ENCODE results near the gene GRK1. TPM values are rescaled to one million over a fixed set of nuclear protein-coding genes. Genes with fewer than 3 reads are reported as not detected.

The GRK1 gene
- total RNA-seq, 1 donor = not detected

DNA sequence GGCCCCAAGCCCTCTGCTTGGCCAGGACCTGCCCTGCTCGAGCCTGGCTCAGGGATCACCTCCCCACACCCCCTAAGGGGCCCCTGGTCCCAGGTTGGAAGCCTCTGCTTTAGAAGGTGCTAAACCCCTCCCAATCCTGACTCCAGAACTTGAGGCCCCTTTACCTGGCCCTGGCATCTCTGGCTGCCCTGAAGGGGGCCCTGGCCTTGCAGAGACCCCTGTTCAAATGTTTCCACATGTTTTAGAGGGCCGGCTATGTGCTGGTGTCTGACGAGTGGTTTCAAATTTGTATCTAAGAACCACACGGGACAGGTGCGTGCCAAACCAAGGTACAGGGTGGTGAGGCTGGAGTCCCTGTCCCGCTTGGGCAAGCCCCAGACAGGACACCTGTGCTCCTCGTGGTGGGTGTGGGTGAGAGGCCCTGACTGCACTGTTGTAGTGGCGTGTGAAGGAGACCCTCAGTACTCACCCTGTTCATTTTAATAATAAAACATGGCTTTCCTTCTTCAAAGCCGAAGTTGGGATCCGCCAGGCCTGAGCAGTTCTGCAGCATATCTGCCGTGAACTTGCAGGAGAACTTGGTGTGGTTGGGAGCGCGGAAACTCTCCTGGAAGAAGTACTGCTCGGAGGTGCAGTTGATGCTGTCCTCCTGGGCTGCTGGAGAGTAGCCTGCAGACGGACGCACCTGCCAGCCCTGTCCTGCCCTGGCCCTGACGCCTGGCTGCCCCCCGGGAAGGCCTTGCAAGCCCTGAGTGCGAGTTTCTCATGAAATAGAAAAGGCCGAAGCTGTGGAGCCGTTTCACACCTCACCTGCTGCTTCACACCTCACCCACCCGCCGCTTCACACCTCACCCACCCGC lies 14.4 kb upstream of the GRK1 start:
- H3K27me3 ChIP-seq (ENCODE audit: insufficient read depth, low read length) = no peaks in the 10 kb centered on the region
- no peaks in the 10 kb centered on the region for H3K9me3 ChIP-seq (ENCODE audit: low read depth, low read length)
- no peaks in the 10 kb centered on the region for H3K4me1 ChIP-seq (ENCODE audit: insufficient read depth, low read length)
- H3K4me3 ChIP-seq (ENCODE audit: low read length) = no peak overlapping the region

DNA sequence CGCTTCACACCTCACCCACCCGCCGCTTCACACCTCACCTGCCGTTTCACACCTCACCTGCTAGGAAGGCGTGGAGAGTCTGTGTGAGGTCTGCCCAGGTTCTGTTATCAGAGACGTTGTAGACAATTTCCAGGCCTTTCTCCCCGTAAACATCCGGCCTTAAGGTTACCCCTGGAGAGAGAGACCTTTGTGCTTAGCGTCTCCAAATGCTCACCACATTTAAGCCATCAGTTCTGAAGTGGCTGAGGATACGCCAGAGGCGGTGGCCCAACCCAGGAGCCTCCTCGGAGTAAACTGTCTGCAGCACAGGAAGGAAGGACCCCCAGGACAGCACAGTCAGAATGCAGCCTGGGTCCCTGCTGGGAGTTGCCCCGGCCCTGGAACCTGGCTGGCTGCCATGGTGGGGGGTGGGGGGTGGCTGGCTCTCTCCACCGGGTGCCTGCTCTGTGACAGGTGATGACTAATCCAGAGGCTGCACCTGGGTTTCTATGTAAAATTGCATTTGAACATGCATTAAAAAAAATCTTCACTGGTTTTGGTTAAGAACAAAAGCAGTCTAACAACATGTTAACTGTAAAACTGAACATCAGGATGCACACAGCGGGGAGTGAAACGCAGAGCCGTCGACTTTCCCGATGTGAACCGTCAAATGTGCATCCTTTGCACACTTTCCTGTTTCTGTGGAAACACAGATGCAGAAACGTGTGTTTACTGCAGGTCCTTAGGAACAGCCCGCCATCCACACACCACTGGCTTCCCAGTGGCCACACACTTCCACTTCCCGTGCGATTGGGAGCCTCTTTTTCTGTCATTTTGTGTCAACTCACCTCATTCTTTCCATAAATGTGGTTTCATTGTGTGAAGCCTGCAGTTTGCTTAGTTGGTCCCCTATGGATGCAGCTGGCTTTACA lies 13.5 kb upstream of the GRK1 start:
- H3K9me3 ChIP-seq (ENCODE audit: low read depth, low read length) = no peaks in the 10 kb centered on the region
- H3K4me3 ChIP-seq (ENCODE audit: low read length) = no peak overlapping the region
- H3K27me3 ChIP-seq (ENCODE audit: insufficient read depth, low read length) = no peaks in the 10 kb centered on the region
- H3K4me1 ChIP-seq (ENCODE audit: insufficient read depth, low read length) = no peaks in the 10 kb centered on the region

DNA sequence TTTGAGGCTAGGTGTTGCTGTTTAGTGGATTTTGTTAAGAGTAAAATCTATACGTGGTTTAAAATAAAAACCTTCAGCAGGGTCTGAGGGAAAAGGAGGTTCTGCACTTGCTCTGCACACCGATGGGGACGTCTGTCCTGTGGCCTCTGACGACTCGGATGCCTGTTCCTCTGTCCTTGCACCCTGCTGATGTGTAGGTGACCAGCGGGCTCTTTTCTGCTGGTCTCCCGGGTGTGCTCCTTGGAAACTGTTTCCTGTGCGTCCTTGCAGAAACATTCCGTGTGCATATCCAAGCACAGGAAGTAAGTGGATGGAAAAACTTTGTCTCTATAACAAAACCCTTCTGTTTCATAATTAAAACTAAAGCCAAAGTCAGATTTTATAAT lies 12.9 kb upstream of the GRK1 start:
- H3K27me3 ChIP-seq (ENCODE audit: insufficient read depth, low read length) = no peaks in the 10 kb centered on the region

DNA sequence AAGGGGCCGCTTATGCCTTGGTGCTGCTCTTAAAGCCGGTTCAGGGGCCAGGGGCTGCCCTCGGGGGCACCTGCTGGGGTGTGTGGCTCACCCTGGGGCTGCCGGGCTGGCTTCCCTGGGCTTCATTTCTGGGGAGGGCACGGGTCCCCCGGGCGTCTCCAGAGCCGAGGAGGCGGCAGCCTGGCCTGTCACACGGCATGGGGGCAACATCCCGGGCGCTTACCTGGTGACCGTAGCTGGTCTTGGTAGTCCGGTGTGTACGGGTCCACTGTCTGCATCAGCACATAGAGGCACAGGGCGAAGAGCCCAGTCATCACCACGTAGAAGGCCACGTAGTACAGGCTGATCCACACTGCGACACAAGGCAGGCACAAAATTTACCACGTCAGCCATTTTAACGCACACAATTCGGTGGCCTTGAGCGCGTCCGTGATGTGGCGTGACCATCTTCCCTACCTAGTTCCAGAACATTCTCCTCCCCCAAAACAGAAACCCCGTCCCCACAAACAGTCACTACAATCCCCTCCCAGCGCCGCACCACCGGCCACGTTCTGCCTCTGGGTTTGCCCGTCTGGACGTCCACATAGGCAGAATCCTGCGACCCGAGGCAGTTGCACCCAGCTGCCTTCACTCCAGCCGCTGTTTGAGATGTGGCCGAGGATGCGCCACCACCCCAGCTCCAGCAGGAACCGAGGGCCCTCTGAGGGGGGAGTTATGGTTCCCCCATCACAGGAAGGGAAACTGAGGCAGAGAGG lies 12.3 kb upstream of the GRK1 start:
- Histone ChIP-seq H3K9me3 (ENCODE audit: low read depth, low read length) (no peaks in the 10 kb centered on the region), H3K4me1 (ENCODE audit: insufficient read depth, low read length) (no peaks in the 10 kb centered on the region), H3K4me3 (ENCODE audit: low read length) (no peak overlapping the region), H3K27me3 (ENCODE audit: insufficient read depth, low read length) (no peaks in the 10 kb centered on the region)

More for the DNA sequence above, 12.9 kb upstream of the GRK1 start:
- Histone ChIP-seq H3K4me3 (ENCODE audit: low read length) (no peak overlapping the region), H3K4me1 (ENCODE audit: insufficient read depth, low read length) (no peaks in the 10 kb centered on the region), H3K9me3 (ENCODE audit: low read depth, low read length) (no peaks in the 10 kb centered on the region)

- no peaks in the 10 kb centered on the region for H3K9me3 ChIP-seq (ENCODE audit: low read depth, low read length)
- no peak overlapping the region for H3K4me3 ChIP-seq (ENCODE audit: low read length)
- H3K27me3 ChIP-seq (ENCODE audit: insufficient read depth, low read length) = no peaks in the 10 kb centered on the region
- H3K4me1 ChIP-seq (ENCODE audit: insufficient read depth, low read length) = no peaks in the 10 kb centered on the region
These were observed 11.5 kb upstream of the GRK1 start for GRCh38 chr13:113655346-113656002.

GRCh38 chr13:113656003-113656588 lies 10.9 kb upstream of the GRK1 start:
- Histone ChIP-seq H3K4me3 (ENCODE audit: low read length) (no peak overlapping the region), H3K4me1 (ENCODE audit: insufficient read depth, low read length) (no peaks in the 10 kb centered on the region), H3K27me3 (ENCODE audit: insufficient read depth, low read length) (no peaks in the 10 kb centered on the region), H3K9me3 (ENCODE audit: low read depth, low read length) (peaks cover 5% of the 10 kb centered on the region)

GRCh38 chr13:113656831-113657671 lies 10.0 kb upstream of the GRK1 start:
- no peaks in the 10 kb centered on the region for H3K27me3 ChIP-seq (ENCODE audit: insufficient read depth, low read length)
- H3K4me3 ChIP-seq (ENCODE audit: low read length) = no peak overlapping the region
- no peaks in the 10 kb centered on the region for H3K4me1 ChIP-seq (ENCODE audit: insufficient read depth, low read length)
- H3K9me3 ChIP-seq (ENCODE audit: low read depth, low read length) = peaks cover 14% of the 10 kb centered on the region

- Histone ChIP-seq H3K4me3 (ENCODE audit: low read length) (no peak within 1 kb of the TSS), H3K4me1 (ENCODE audit: insufficient read depth, low read length) (no peaks in the 10 kb centered on the region), H3K9me3 (ENCODE audit: low read depth, low read length) (peaks cover 17% of the 10 kb centered on the region), H3K27me3 (ENCODE audit: insufficient read depth, low read length) (no peaks in the 10 kb centered on the region)
These were observed 8.9 kb upstream of the GRK1 start, which contains the start of gene ATP4B for GRCh38 chr13:113657851-113658741. Gene ATP4B, minus strand, starts transcription at chr13:113658198. Its CDS starts 54 bp downstream, at chr13:113658144.

DNA sequence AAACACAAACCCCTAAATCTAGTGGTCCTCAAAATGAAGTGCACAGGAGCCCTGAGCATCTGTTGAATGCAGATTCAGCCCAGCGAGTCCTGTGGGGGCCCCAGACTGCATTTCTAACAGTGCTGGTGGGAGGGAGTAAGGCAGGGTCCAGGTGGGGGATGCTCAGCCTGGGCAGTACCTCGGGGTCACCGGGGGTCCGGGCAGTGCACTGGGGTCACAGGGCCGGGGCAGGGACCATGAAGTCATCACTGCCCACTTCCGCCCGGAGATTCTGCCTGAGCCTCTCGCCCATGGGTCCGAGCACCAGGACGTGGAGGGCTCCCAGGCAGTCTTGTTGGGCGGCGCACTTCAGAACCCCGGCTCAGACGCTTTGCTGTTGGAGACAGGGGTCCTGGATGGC lies 8.2 kb upstream of the GRK1 start:
- no peaks in the 10 kb centered on the region for H3K4me1 ChIP-seq (ENCODE audit: insufficient read depth, low read length)
- H3K4me3 ChIP-seq (ENCODE audit: low read length) = no peak overlapping the region
- no peaks in the 10 kb centered on the region for H3K27me3 ChIP-seq (ENCODE audit: insufficient read depth, low read length)
- H3K9me3 ChIP-seq (ENCODE audit: low read depth, low read length) = peaks cover 17% of the 10 kb centered on the region

DNA sequence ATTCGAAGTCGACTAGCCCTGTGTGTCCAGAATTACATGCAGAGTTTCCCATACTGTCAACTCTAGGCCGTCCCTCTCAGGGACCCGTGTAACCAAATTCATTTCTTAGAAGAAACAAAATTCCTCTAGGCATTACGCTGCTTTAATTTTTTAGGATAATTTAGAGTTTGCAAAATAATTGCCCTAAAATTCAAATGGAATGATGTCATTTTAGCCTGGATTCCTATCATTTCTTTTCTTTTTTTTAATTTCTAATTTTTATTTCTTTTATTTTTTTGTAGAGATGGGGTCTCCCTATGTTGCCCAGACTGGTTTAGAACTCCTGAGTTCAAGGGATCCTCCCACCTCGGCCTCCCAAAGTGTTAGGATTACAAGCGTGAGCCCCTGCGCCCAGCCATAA lies 7.7 kb upstream of the GRK1 start:
- Histone ChIP-seq H3K9me3 (ENCODE audit: low read depth, low read length) (peaks cover 17% of the 10 kb centered on the region), H3K4me3 (ENCODE audit: low read length) (no peak overlapping the region), H3K27me3 (ENCODE audit: insufficient read depth, low read length) (no peaks in the 10 kb centered on the region), H3K4me1 (ENCODE audit: insufficient read depth, low read length) (no peaks in the 10 kb centered on the region)

GRCh38 chr13:113660066-113660465 lies 7.0 kb upstream of the GRK1 start:
- peaks cover 17% of the 10 kb centered on the region for H3K9me3 ChIP-seq (ENCODE audit: low read depth, low read length)
- H3K4me3 ChIP-seq (ENCODE audit: low read length) = no peak overlapping the region
- H3K4me1 ChIP-seq (ENCODE audit: insufficient read depth, low read length) = no peaks in the 10 kb centered on the region
- H3K27me3 ChIP-seq (ENCODE audit: insufficient read depth, low read length) = no peaks in the 10 kb centered on the region

DNA sequence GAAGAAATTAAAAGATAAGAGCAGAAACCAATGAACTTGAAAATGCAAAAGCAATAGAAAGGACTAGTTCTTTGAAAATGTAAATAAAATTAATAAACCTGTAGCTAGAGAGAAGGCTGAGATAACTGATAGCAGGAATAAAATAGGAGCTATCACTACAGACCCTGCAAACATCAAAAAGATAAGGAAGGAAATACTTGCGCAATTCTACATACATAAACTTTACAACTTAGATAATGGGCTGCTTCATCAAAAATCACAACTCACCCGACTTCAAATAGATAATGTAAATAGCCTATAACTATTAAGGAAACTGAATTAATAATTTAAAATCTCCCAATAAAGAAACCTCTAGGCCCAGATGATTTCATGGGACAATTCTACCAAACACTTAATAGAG lies 5.5 kb upstream of the GRK1 start:
- Histone ChIP-seq H3K4me1 (ENCODE audit: insufficient read depth, low read length) (no peaks in the 10 kb centered on the region), H3K9me3 (ENCODE audit: low read depth, low read length) (peaks cover 17% of the 10 kb centered on the region), H3K4me3 (ENCODE audit: low read length) (no peak overlapping the region), H3K27me3 (ENCODE audit: insufficient read depth, low read length) (no peaks in the 10 kb centered on the region)

GRCh38 chr13:113663934-113664333 lies 3.1 kb upstream of the GRK1 start:
- H3K4me1 ChIP-seq (ENCODE audit: insufficient read depth, low read length) = no peaks in the 10 kb centered on the region
- no peak overlapping the region for H3K4me3 ChIP-seq (ENCODE audit: low read length)
- H3K27me3 ChIP-seq (ENCODE audit: insufficient read depth, low read length) = no peaks in the 10 kb centered on the region
- H3K9me3 ChIP-seq (ENCODE audit: low read depth, low read length) = peaks cover 17% of the 10 kb centered on the region
